ENCODE measurements around the gene PPM1N.

The PPM1N gene

GRCh38 chr19:45498411-45499195 lies at the start of gene PPM1N:
PPM1N (plus strand) TSS chr19:45498443; CDS start chr19:45498473, 30 bp downstream.
- no peak for DNase-seq (ENCODE audit: low read depth)

- no peak for DNase-seq (ENCODE audit: low read depth)
Measured at GRCh38 chr19:45448887-45449299, 49.4 kb upstream of the PPM1N start.

- DNase-seq (ENCODE audit: low read depth) = no peak
Measured at GRCh38 chr19:45450012-45450333, 48.3 kb upstream of the PPM1N start.

- peak; percentile 70 for DNase-seq (ENCODE audit: low read depth)
Measured at GRCh38 chr19:45451131-45451849, 47.0 kb upstream of the PPM1N start.

GRCh38 chr19:45451850-45452387 lies 46.3 kb upstream of the PPM1N start:
- no peak for DNase-seq (ENCODE audit: low read depth)

- peak; percentile 99 for DNase-seq (ENCODE audit: low read depth)
Measured at GRCh38 chr19:45455707-45456499, 42.3 kb upstream of the PPM1N start.

GRCh38 chr19:45456500-45456815 lies 41.8 kb upstream of the PPM1N start:
- DNase-seq (ENCODE audit: low read depth) = no peak

GRCh38 chr19:45457776-45458175 lies 40.5 kb upstream of the PPM1N start:
- DNase-seq (ENCODE audit: low read depth) = no peak

GRCh38 chr19:45460807-45461347 lies 37.4 kb upstream of the PPM1N start:
- DNase-seq (ENCODE audit: low read depth) = no peak

GRCh38 chr19:45462174-45462573 lies 36.1 kb upstream of the PPM1N start:
- no peak for DNase-seq (ENCODE audit: low read depth)

GRCh38 chr19:45463241-45463640 lies 35.0 kb upstream of the PPM1N start:
- no peak for DNase-seq (ENCODE audit: low read depth)

GRCh38 chr19:45464274-45464673 lies 34.0 kb upstream of the PPM1N start:
- DNase-seq (ENCODE audit: low read depth) = no peak

GRCh38 chr19:45464852-45465441 lies 33.3 kb upstream of the PPM1N start:
- no peak for DNase-seq (ENCODE audit: low read depth)

GRCh38 chr19:45467115-45467455 lies 31.2 kb upstream of the PPM1N start:
- DNase-seq (ENCODE audit: low read depth) = no peak

GRCh38 chr19:45467456-45468158 lies 30.6 kb upstream of the PPM1N start, which contains the start of gene FOSB:
FOSB (plus strand) TSS chr19:45467996; CDS start chr19:45468587, 591 bp downstream.
- DNase-seq (ENCODE audit: low read depth) = peak; percentile 87

GRCh38 chr19:45468159-45468651 lies 30.0 kb upstream of the PPM1N start:
- no peak for DNase-seq (ENCODE audit: low read depth)

GRCh38 chr19:45468803-45469131 lies 29.5 kb upstream of the PPM1N start:
- peak; percentile 20 for DNase-seq (ENCODE audit: low read depth)

GRCh38 chr19:45469132-45469944 lies 28.9 kb upstream of the PPM1N start:
- DNase-seq (ENCODE audit: low read depth) = peak; percentile 88

- peak; percentile 37 for DNase-seq (ENCODE audit: low read depth)
Measured at GRCh38 chr19:45469945-45470761, 28.1 kb upstream of the PPM1N start.

GRCh38 chr19:45470762-45471081 lies 27.5 kb upstream of the PPM1N start:
- no peak for DNase-seq (ENCODE audit: low read depth)
